ENCODE data around the gene MRGPRG.

GRCh38 chr11:3226846-3227567 is 8.4 kb upstream of the MRGPRG start:
- TF ChIP-seq, protein P1, sequence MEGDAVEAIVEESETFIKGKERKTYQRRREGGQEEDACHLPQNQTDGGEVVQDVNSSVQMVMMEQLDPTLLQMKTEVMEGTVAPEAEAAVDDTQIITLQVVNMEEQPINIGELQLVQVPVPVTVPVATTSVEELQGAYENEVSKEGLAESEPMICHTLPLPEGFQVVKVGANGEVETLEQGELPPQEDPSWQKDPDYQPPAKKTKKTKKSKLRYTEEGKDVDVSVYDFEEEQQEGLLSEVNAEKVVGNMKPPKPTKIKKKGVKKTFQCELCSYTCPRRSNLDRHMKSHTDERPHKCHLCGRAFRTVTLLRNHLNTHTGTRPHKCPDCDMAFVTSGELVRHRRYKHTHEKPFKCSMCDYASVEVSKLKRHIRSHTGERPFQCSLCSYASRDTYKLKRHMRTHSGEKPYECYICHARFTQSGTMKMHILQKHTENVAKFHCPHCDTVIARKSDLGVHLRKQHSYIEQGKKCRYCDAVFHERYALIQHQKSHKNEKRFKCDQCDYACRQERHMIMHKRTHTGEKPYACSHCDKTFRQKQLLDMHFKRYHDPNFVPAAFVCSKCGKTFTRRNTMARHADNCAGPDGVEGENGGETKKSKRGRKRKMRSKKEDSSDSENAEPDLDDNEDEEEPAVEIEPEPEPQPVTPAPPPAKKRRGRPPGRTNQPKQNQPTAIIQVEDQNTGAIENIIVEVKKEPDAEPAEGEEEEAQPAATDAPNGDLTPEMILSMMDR (IDR thresholded peaks at IDR 0.05): no peak
- no peak for TF ChIP-seq ZFX (IDR thresholded peaks at IDR 0.05; ENCODE audit: borderline replicate concordance)
